Measurements from ENCODE around the gene AGRN. TPM values are rescaled to one million over a fixed set of nuclear protein-coding genes. Genes with fewer than 3 reads are reported as not detected.

The AGRN gene
- total and polyA plus RNA-seq, 8 donors: 40.5 to 166 (median 71.4) TPM

- Histone ChIP-seq H3K36me3 (peaks cover 0 to 20% (median 0%) of the 10 kb centered on the region in 3 donors), H3K27me3 (no peaks in the 10 kb centered on the region), H3K9me3 (no peaks in the 10 kb centered on the region), H3K4me3 (no peak overlapping the region), H3K4me1 (peaks cover 8 to 9% (median 8%) of the 10 kb centered on the region in 3 donors), H3K27ac (no peak overlapping the region)
- FAIRE-seq: no peak
- intact Hi-C loops (cut with DNase I): no loop called here
- DNase-seq: no peak
- 95 to 97% methylated on average over 24 to 27 of the region's 27 CpGs for WGBS, 2 donors
- TF ChIP-seq CTCF (IDR thresholded peaks at IDR 0.05): no peak
- no peak for ATAC-seq
Observed at GRCh38 chr1:1043411-1043810, 23.5 kb downstream of the AGRN start.

GRCh38 chr1:1043921-1044320 is 24.0 kb downstream of the AGRN start:
- ATAC-seq (no peak), FAIRE-seq (no peak), DNase-seq (no peak)
- Histone ChIP-seq H3K4me3 (no peak overlapping the region), H3K36me3 (peaks cover 0 to 20% (median 0%) of the 10 kb centered on the region in 3 donors), H3K27me3 (no peaks in the 10 kb centered on the region), H3K27ac (no peak overlapping the region), H3K4me1 (peaks cover 8 to 9% (median 8%) of the 10 kb centered on the region in 3 donors), H3K9me3 (no peaks in the 10 kb centered on the region)
- TF ChIP-seq CTCF (IDR thresholded peaks at IDR 0.05): no peak
- intact Hi-C loops (cut with DNase I): no loop called here
- WGBS, 2 donors: 96% methylated on average over 32 to 33 of the region's 33 CpGs

- H3K4me3 ChIP-seq: no peak overlapping the region
- no peak for TF ChIP-seq CTCF (IDR thresholded peaks at IDR 0.05)
- peaks cover 0 to 20% (median 0%) of the 10 kb centered on the region in 3 donors for H3K36me3 ChIP-seq
- ATAC-seq (no peak), DNase-seq (no peak), FAIRE-seq (no peak)
- H3K27ac ChIP-seq: no peak overlapping the region
- H3K9me3 ChIP-seq: no peaks in the 10 kb centered on the region
- H3K27me3 ChIP-seq: no peaks in the 10 kb centered on the region
- WGBS, 2 donors: 90 to 93% methylated on average over 34 of the region's 34 CpGs
- peaks cover 8 to 9% (median 8%) of the 10 kb centered on the region in 3 donors for H3K4me1 ChIP-seq
- intact Hi-C loops (cut with DNase I): no loop called here
Observed at GRCh38 chr1:1044455-1045078, 24.6 kb downstream of the AGRN start.

GRCh38 chr1:1045129-1045528 is 25.2 kb downstream of the AGRN start:
- Histone ChIP-seq H3K27me3 (no peaks in the 10 kb centered on the region), H3K27ac (no peak overlapping the region), H3K9me3 (no peaks in the 10 kb centered on the region), H3K4me1 (peaks cover 4% of the 10 kb centered on the region in 3 donors), H3K36me3 (peaks cover 0 to 20% (median 0%) of the 10 kb centered on the region in 3 donors), H3K4me3 (no peak overlapping the region)
- WGBS, 2 donors: 88 to 90% methylated on average over 19 to 23 of the region's 23 CpGs
- DNase-seq: no peak
- FAIRE-seq: no peak
- intact Hi-C loops (cut with DNase I): no loop called here
- ATAC-seq: no peak
- TF ChIP-seq CTCF (IDR thresholded peaks at IDR 0.05): no peak

GRCh38 chr1:1046243-1046642 is 26.3 kb downstream of the AGRN start:
- TF ChIP-seq CTCF (IDR thresholded peaks at IDR 0.05): no peak
- WGBS, 2 donors: 94 to 99% methylated on average over 20 of the region's 20 CpGs
- Histone ChIP-seq H3K4me3 (no peak overlapping the region), H3K36me3 (peaks cover 0 to 27% (median 0%) of the 10 kb centered on the region in 3 donors), H3K4me1 (no peaks in the 10 kb centered on the region), H3K27ac (no peak overlapping the region), H3K27me3 (no peaks in the 10 kb centered on the region), H3K9me3 (no peaks in the 10 kb centered on the region)
- DNase-seq (no peak), FAIRE-seq (no peak), ATAC-seq (no peak)
- intact Hi-C loops (cut with DNase I): no loop called here

Data from pancreas (tissue), 10 donors.